ENCODE results near the gene PPP1R13L. TPM values are rescaled to one million over a fixed set of nuclear protein-coding genes. Genes with fewer than 3 reads are reported as not detected.
A peak's percentile ranks its signal among the peaks of the same experiment; 100 is the strongest.

The PPP1R13L gene
- total and polyA plus RNA-seq, 12 donors, result 1.7 to 95.2 (median 35.2) TPM

DNA sequence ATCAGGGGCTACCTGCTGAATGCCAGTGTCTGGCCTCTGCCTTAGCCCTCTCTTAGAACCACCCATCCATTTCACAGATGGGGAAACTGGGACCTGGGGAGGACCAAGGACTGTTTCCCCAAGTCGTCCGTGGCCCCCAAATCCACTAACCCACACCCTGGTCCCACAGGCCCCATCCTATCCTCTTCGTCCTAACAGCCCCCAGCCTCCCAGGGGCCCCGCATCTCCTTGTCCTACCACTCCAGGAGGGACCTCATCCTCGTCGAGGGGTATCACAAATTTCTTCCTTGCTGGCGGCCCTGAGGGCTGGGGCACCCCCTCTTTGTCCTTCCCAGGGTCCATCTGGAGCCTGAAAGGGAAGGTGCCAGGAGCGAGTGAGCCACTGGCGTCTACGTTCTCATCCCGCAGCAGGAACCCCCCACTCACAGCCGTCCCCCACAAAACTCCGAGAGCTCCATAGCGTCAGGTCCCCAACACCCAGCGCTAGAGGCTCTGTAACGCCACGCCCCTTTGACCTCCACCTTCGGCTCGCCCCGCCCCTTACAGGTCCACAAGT lies 18.2 kb upstream of the PPP1R13L start:
- intact Hi-C loops (cut with DNase I), result no loop called here
- Histone ChIP-seq H3K27me3 (no peaks in the 10 kb centered on the region), H3K4me1 (replicated peaks in 1 of 2) (peaks cover 23 to 33% of the 10 kb centered on the region in 2 donors), H3K36me3 (replicated peaks in 1 of 2) (peaks cover 0 to 19% of the 10 kb centered on the region in 2 donors), H3K27ac (peak overlapping the region; percentile 57 to 98 (median 90)), H3K4me3 (peak overlapping the region in 3 of 4 donors; percentile 28 to 80 (median 36)), H3K9me3 (replicated peaks in 1 of 3) (no peaks in the 10 kb centered on the region)
- TF ChIP-seq POLR2A (IDR thresholded peaks at IDR 0.05), result no peak
- TF ChIP-seq, protein P1, sequence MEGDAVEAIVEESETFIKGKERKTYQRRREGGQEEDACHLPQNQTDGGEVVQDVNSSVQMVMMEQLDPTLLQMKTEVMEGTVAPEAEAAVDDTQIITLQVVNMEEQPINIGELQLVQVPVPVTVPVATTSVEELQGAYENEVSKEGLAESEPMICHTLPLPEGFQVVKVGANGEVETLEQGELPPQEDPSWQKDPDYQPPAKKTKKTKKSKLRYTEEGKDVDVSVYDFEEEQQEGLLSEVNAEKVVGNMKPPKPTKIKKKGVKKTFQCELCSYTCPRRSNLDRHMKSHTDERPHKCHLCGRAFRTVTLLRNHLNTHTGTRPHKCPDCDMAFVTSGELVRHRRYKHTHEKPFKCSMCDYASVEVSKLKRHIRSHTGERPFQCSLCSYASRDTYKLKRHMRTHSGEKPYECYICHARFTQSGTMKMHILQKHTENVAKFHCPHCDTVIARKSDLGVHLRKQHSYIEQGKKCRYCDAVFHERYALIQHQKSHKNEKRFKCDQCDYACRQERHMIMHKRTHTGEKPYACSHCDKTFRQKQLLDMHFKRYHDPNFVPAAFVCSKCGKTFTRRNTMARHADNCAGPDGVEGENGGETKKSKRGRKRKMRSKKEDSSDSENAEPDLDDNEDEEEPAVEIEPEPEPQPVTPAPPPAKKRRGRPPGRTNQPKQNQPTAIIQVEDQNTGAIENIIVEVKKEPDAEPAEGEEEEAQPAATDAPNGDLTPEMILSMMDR (IDR thresholded peaks at IDR 0.05), result no peak
- 13 to 17% (median 14%) methylated on average over 17 to 20 of the region's 20 CpGs for WGBS, 4 donors
- DNase-seq, result peak in 3 of 7 donors; percentile 95 to 98 (median 98)

DNA sequence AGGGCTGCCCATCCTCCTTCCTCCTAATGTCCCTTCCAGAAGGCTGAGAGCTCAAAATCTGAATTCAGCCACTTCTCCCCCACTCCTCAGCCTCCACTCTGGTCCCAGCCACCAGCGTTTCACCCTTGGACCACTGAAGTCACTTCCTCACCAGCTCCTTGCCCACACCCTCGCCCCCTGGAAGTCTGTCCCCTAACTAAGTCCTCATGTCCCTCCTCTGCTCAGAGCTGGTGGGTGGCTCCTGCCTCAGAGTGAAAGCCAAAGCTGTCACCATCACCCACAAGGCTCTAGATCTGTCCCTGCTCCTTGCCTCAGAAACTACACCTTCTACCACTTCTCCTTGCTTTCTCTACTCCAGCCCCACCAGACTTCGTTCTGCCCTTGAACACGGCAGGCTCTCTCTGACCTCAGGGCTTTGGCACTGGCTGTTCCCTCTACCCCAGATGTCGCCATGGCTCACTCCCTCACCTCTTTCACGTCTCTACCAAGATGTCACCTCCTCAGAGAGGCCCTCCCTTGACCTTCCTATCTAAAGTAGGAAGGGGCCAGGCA lies 17.2 kb upstream of the PPP1R13L start:
- peaks cover 0 to 28% of the 10 kb centered on the region in 2 donors for H3K36me3 ChIP-seq (replicated peaks in 1 of 2)

DNA sequence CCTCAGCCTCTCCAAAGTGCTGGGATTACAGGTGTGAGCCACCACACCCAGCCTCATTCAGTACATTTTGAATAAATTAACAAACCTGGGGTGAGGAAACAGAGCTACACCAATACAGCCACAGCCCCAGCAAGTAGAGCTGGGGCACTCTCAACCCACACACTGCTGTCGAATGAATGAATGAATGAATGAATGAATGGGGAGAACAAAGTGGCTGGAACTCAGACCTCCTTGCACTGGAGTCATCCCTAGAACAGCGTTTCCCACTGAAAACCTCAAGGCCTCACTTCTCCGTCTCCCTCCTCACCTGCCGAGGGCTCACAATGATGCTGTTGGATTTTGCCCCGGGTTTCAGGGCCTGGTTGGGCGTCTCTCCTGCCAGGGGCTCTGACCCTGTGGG lies 16.0 kb upstream of the PPP1R13L start:
- 84 to 94% (median 88%) methylated on average over 6 of the region's 6 CpGs for WGBS, 4 donors
- Histone ChIP-seq H3K27me3 (no peaks in the 10 kb centered on the region), H3K9me3 (replicated peaks in 1 of 3) (no peaks in the 10 kb centered on the region), H3K4me1 (replicated peaks in 1 of 2) (peaks cover 23 to 27% of the 10 kb centered on the region in 2 donors), H3K4me3 (no peak overlapping the region), H3K36me3 (replicated peaks in 1 of 2) (peaks cover 0 to 36% of the 10 kb centered on the region in 2 donors), H3K27ac (no peak overlapping the region)
- no peak for DNase-seq
- intact Hi-C loops (cut with DNase I), result no loop called here
- TF ChIP-seq POLR2A (IDR thresholded peaks at IDR 0.05), result no peak
- TF ChIP-seq, protein P1 (IDR thresholded peaks at IDR 0.05), result no peak

More for the DNA sequence above, 17.2 kb upstream of the PPP1R13L start:
- TF ChIP-seq, protein P1 (IDR thresholded peaks at IDR 0.05), result no peak
- no peak for TF ChIP-seq POLR2A (IDR thresholded peaks at IDR 0.05)
- no peak overlapping the region for H3K4me3 ChIP-seq
- H3K9me3 ChIP-seq (replicated peaks in 1 of 3), result no peaks in the 10 kb centered on the region
- intact Hi-C loops (cut with DNase I), result no loop called here
- peaks cover 23 to 27% of the 10 kb centered on the region in 2 donors for H3K4me1 ChIP-seq (replicated peaks in 1 of 2)
- DNase-seq, result no peak
- peak overlapping the region in 1 of 5 donors; percentile 5 for H3K27ac ChIP-seq
- no peaks in the 10 kb centered on the region for H3K27me3 ChIP-seq
- WGBS, 4 donors, result 67 to 70% (median 67%) methylated on average over 6 of the region's 6 CpGs

DNA sequence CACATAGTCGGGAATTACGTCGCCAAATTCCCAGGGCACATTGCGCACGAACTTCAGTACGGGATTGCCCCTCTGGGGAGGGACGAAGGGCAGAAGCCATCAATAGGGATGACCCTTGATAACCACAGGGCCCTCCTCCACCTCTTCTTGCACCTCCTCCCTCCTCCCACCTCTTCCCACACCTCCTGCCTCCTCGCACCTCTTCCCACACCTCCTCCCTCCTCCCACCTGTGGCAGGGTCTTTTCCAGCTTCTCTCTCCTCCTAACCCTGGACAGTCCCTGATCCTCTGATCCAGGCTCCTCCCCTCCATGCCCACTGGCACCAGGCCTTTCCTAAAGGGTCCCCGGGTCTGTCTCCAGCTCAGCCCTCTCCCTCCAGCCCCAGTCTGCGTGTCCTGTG lies 15.5 kb upstream of the PPP1R13L start:
- peaks cover 0 to 39% of the 10 kb centered on the region in 2 donors for H3K36me3 ChIP-seq (replicated peaks in 1 of 2)
- intact Hi-C loops (cut with DNase I), result no loop called here

More for the DNA sequence above, 15.5 kb upstream of the PPP1R13L start:
- Histone ChIP-seq H3K9me3 (replicated peaks in 1 of 3) (no peaks in the 10 kb centered on the region), H3K4me3 (no peak overlapping the region), H3K27me3 (no peaks in the 10 kb centered on the region), H3K4me1 (replicated peaks in 1 of 2) (peaks cover 21 to 24% of the 10 kb centered on the region in 2 donors), H3K27ac (peak overlapping the region in 1 of 5 donors; percentile 11)
- TF ChIP-seq, protein P1 (IDR thresholded peaks at IDR 0.05), result no peak
- TF ChIP-seq POLR2A (IDR thresholded peaks at IDR 0.05), result no peak
- DNase-seq, result no peak
- 85 to 89% (median 87%) methylated on average over 8 to 10 of the region's 10 CpGs for WGBS, 4 donors
